ENCODE data around the gene MGRN1. TPM values are rescaled to one million over a fixed set of nuclear protein-coding genes. Genes with fewer than 3 reads are reported as not detected.

The MGRN1 gene
- total and polyA plus RNA-seq, 9 donors, result 21.5 to 94.2 (median 61.1) TPM

GRCh38 chr16:4639899-4640509 lies 15.4 kb downstream of the MGRN1 start:
- H3K36me3 ChIP-seq, result no peaks in the 10 kb centered on the region
- H3K4me3 ChIP-seq, result no peak overlapping the region
- H3K9me3 ChIP-seq, result no peaks in the 10 kb centered on the region
- H3K4me1 ChIP-seq (ENCODE audit: insufficient read depth), result no peaks in the 10 kb centered on the region
- no peaks in the 10 kb centered on the region for H3K27me3 ChIP-seq
- intact Hi-C loops (cut with DNase I), result no loop called here
- TF ChIP-seq EP300 (IDR thresholded peaks at IDR 0.05) (no peak), POLR2A (IDR thresholded peaks at IDR 0.05) (no peak)
- TF ChIP-seq, protein P1, sequence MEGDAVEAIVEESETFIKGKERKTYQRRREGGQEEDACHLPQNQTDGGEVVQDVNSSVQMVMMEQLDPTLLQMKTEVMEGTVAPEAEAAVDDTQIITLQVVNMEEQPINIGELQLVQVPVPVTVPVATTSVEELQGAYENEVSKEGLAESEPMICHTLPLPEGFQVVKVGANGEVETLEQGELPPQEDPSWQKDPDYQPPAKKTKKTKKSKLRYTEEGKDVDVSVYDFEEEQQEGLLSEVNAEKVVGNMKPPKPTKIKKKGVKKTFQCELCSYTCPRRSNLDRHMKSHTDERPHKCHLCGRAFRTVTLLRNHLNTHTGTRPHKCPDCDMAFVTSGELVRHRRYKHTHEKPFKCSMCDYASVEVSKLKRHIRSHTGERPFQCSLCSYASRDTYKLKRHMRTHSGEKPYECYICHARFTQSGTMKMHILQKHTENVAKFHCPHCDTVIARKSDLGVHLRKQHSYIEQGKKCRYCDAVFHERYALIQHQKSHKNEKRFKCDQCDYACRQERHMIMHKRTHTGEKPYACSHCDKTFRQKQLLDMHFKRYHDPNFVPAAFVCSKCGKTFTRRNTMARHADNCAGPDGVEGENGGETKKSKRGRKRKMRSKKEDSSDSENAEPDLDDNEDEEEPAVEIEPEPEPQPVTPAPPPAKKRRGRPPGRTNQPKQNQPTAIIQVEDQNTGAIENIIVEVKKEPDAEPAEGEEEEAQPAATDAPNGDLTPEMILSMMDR (IDR thresholded peaks at IDR 0.05), result no peak
- WGBS, 3 donors, result 83 to 89% (median 85%) methylated on average over 27 of the region's 27 CpGs
- DNase-seq, result no peak
- no peak overlapping the region for H3K27ac ChIP-seq

GRCh38 chr16:4640572-4641305 lies 16.1 kb downstream of the MGRN1 start:
- Histone ChIP-seq H3K9me3 (no peaks in the 10 kb centered on the region), H3K36me3 (no peaks in the 10 kb centered on the region), H3K27ac (no peak overlapping the region), H3K4me3 (no peak overlapping the region), H3K4me1 (ENCODE audit: insufficient read depth) (no peaks in the 10 kb centered on the region), H3K27me3 (no peaks in the 10 kb centered on the region)
- TF ChIP-seq, protein P1 (IDR thresholded peaks at IDR 0.05), result no peak
- TF ChIP-seq EP300 (IDR thresholded peaks at IDR 0.05) (no peak), POLR2A (IDR thresholded peaks at IDR 0.05) (no peak)
- intact Hi-C loops (cut with DNase I), result no loop called here
- 86 to 94% (median 87%) methylated on average over 16 to 19 of the region's 19 CpGs for WGBS, 3 donors
- DNase-seq, result no peak

GRCh38 chr16:4641306-4641687 lies 16.7 kb downstream of the MGRN1 start:
- no peaks in the 10 kb centered on the region for H3K9me3 ChIP-seq
- H3K27ac ChIP-seq, result no peak overlapping the region
- no peaks in the 10 kb centered on the region for H3K36me3 ChIP-seq
- TF ChIP-seq EP300 (IDR thresholded peaks at IDR 0.05), result no peak
- TF ChIP-seq, protein P1 (IDR thresholded peaks at IDR 0.05), result no peak
- TF ChIP-seq POLR2A (IDR thresholded peaks at IDR 0.05), result no peak
- intact Hi-C loops (cut with DNase I), result no loop called here
- H3K4me1 ChIP-seq (ENCODE audit: insufficient read depth), result no peaks in the 10 kb centered on the region
- no peaks in the 10 kb centered on the region for H3K27me3 ChIP-seq
- no peak overlapping the region for H3K4me3 ChIP-seq
- WGBS, 3 donors, result 88 to 92% (median 88%) methylated on average over 5 of the region's 5 CpGs
- DNase-seq, result no peak

GRCh38 chr16:4641895-4642294 lies 17.3 kb downstream of the MGRN1 start:
- no peak overlapping the region for H3K4me3 ChIP-seq
- no peaks in the 10 kb centered on the region for H3K36me3 ChIP-seq
- WGBS, 3 donors, result 93 to 96% (median 93%) methylated on average over 14 of the region's 14 CpGs
- no peak overlapping the region for H3K27ac ChIP-seq
- H3K4me1 ChIP-seq (ENCODE audit: insufficient read depth), result no peaks in the 10 kb centered on the region
- TF ChIP-seq, protein P1 (IDR thresholded peaks at IDR 0.05), result no peak
- TF ChIP-seq EP300 (IDR thresholded peaks at IDR 0.05), result no peak
- TF ChIP-seq POLR2A (IDR thresholded peaks at IDR 0.05), result no peak
- H3K9me3 ChIP-seq, result no peaks in the 10 kb centered on the region
- intact Hi-C loops (cut with DNase I), result no loop called here
- DNase-seq, result no peak
- H3K27me3 ChIP-seq, result no peaks in the 10 kb centered on the region

All from ovary (tissue), 9 donors.